Measurements from ENCODE around the gene MCOLN3. TPM values are rescaled to one million over a fixed set of nuclear protein-coding genes. Genes with fewer than 3 reads are reported as not detected.
A peak's percentile ranks its signal among the peaks of the same experiment; 100 is the strongest.

The MCOLN3 gene
- total and polyA plus RNA-seq, 2 donors (not counting 1 experiment from before 2014, with no cell fraction given): 2.5 to 2.7 TPM

GRCh38 chr1:84973498-84974334 is 74.6 kb downstream of the MCOLN3 start:
- DNase-seq (ENCODE audit: low read depth in 2 of 2): peak in 1 of 2 donors; percentile 38
- Histone ChIP-seq H3K9ac (ENCODE audit: insufficient read depth, low read length) (no peak overlapping the region), H3K27ac (ENCODE audit: insufficient read depth, low read length) (no peak overlapping the region), H3K4me1 (ENCODE audit: control insufficient read depth, extremely low read depth, insufficient read depth, low read length) (no peaks in the 10 kb centered on the region), H3K27me3 (ENCODE audit: control insufficient read depth, insufficient read depth, low read length) (no peaks in the 10 kb centered on the region), H3K36me3 (ENCODE audit: control insufficient read depth, insufficient read depth, low read length) (no peaks in the 10 kb centered on the region), H3K9me3 (ENCODE audit: control insufficient read depth, insufficient read depth, low read depth, low read length) (no peaks in the 10 kb centered on the region), H3K4me2 (ENCODE audit: extremely low read depth, insufficient read depth, low read length) (no peak overlapping the region), H3K79me2 (ENCODE audit: control insufficient read depth, insufficient read depth, low read length) (no peaks in the 10 kb centered on the region), H3K4me3 (replicated peaks in 1 of 4; ENCODE audit: control extremely low read depth in 1 of 4, insufficient read depth in 1 of 4, low read depth in 3 of 4, low read length in 4 of 4) (no peak overlapping the region), H2AFZ (ENCODE audit: low read length) (no peak overlapping the region), H4K20me1 (ENCODE audit: control insufficient read depth, extremely low read depth, insufficient read depth, low read length) (no peaks in the 10 kb centered on the region)
- no peak for TF ChIP-seq EZH2 (IDR thresholded peaks at IDR 0.05; ENCODE audit: low read length, missing control alignments)
- no peak for TF ChIP-seq CTCF (conservative IDR thresholded peaks at IDR 0.05 in 1 of 2, IDR thresholded peaks at IDR 0.05 in 1 of 2; ENCODE audit: low read depth in 1 of 2, low read length in 2 of 2)

GRCh38 chr1:84972377-84972987 is 75.8 kb downstream of the MCOLN3 start:
- no peak overlapping the region for H3K9ac ChIP-seq (ENCODE audit: insufficient read depth, low read length)
- H4K20me1 ChIP-seq (ENCODE audit: control insufficient read depth, extremely low read depth, insufficient read depth, low read length): no peaks in the 10 kb centered on the region
- H3K27me3 ChIP-seq (ENCODE audit: control insufficient read depth, insufficient read depth, low read length): no peaks in the 10 kb centered on the region
- H3K36me3 ChIP-seq (ENCODE audit: control insufficient read depth, insufficient read depth, low read length): no peaks in the 10 kb centered on the region
- no peaks in the 10 kb centered on the region for H3K9me3 ChIP-seq (ENCODE audit: control insufficient read depth, insufficient read depth, low read depth, low read length)
- DNase-seq (ENCODE audit: low read depth in 2 of 2): no peak
- no peak overlapping the region for H3K4me3 ChIP-seq (replicated peaks in 1 of 4; ENCODE audit: control extremely low read depth in 1 of 4, insufficient read depth in 1 of 4, low read depth in 3 of 4, low read length in 4 of 4)
- no peak for TF ChIP-seq EZH2 (IDR thresholded peaks at IDR 0.05; ENCODE audit: low read length, missing control alignments)
- TF ChIP-seq CTCF (conservative IDR thresholded peaks at IDR 0.05 in 1 of 2, IDR thresholded peaks at IDR 0.05 in 1 of 2; ENCODE audit: low read depth in 1 of 2, low read length in 2 of 2): no peak
- H3K27ac ChIP-seq (ENCODE audit: insufficient read depth, low read length): no peak overlapping the region
- H2AFZ ChIP-seq (ENCODE audit: low read length): no peak overlapping the region
- no peak overlapping the region for H3K4me2 ChIP-seq (ENCODE audit: extremely low read depth, insufficient read depth, low read length)
- no peaks in the 10 kb centered on the region for H3K79me2 ChIP-seq (ENCODE audit: control insufficient read depth, insufficient read depth, low read length)
- no peaks in the 10 kb centered on the region for H3K4me1 ChIP-seq (ENCODE audit: control insufficient read depth, extremely low read depth, insufficient read depth, low read length)

GRCh38 chr1:84971957-84972356 is 76.3 kb downstream of the MCOLN3 start:
- H3K79me2 ChIP-seq (ENCODE audit: control insufficient read depth, insufficient read depth, low read length): no peaks in the 10 kb centered on the region

More at GRCh38 chr1:84971957-84972356, 76.3 kb downstream of the MCOLN3 start:
- Histone ChIP-seq H3K4me2 (ENCODE audit: extremely low read depth, insufficient read depth, low read length) (no peak overlapping the region), H3K36me3 (ENCODE audit: control insufficient read depth, insufficient read depth, low read length) (no peaks in the 10 kb centered on the region), H3K4me1 (ENCODE audit: control insufficient read depth, extremely low read depth, insufficient read depth, low read length) (no peaks in the 10 kb centered on the region), H3K27me3 (ENCODE audit: control insufficient read depth, insufficient read depth, low read length) (no peaks in the 10 kb centered on the region), H3K4me3 (replicated peaks in 1 of 4; ENCODE audit: control extremely low read depth in 1 of 4, insufficient read depth in 1 of 4, low read depth in 3 of 4, low read length in 4 of 4) (no peak overlapping the region), H3K9ac (ENCODE audit: insufficient read depth, low read length) (no peak overlapping the region), H3K9me3 (ENCODE audit: control insufficient read depth, insufficient read depth, low read depth, low read length) (no peaks in the 10 kb centered on the region), H2AFZ (ENCODE audit: low read length) (no peak overlapping the region), H4K20me1 (ENCODE audit: control insufficient read depth, extremely low read depth, insufficient read depth, low read length) (no peaks in the 10 kb centered on the region), H3K27ac (ENCODE audit: insufficient read depth, low read length) (no peak overlapping the region)
- TF ChIP-seq CTCF (conservative IDR thresholded peaks at IDR 0.05 in 1 of 2, IDR thresholded peaks at IDR 0.05 in 1 of 2; ENCODE audit: low read depth in 1 of 2, low read length in 2 of 2) (no peak), EZH2 (IDR thresholded peaks at IDR 0.05; ENCODE audit: low read length, missing control alignments) (no peak)
- DNase-seq (ENCODE audit: low read depth in 2 of 2): no peak
